SU-DHL-6 (cell line): Measurements from ENCODE around the gene POM121L2.

ENCODE experiments used
- CTCF ChIP-seq: fragments of 200-600 bp; sonication (generic); IDR thresholded peaks from one replicate; pipeline ENCODE4 v1.5.1; 2017; ENCODE audit warnings: antibody characterized with exemption, mild to moderate bottlenecking, low read length, moderate library complexity; ENCODE audit not compliant: insufficient read depth, poor library complexity, severe bottlenecking
- EZH2phosphoT487 ChIP-seq: fragments of 200-600 bp; sonication (generic), shearing (Covaris generic); conservative IDR thresholded peaks from 2 replicates; pipeline ENCODE4 v1.6.1; 2018; ENCODE audit warnings: mild to moderate bottlenecking, antibody characterized with exemption, low read length, moderate library complexity, mixed read lengths

- TF ChIP-seq CTCF, result no peak
- no peak for TF ChIP-seq EZH2phosphoT487
These were observed 14.0 kb downstream of the POM121L2 start for GRCh38 chr6:27297857-27298730.
